ENCODE results near the gene GFOD1. TPM values are rescaled to one million over a fixed set of nuclear protein-coding genes. Genes with fewer than 3 reads are reported as not detected.
A peak's percentile ranks its signal among the peaks of the same experiment; 100 is the strongest.

GFOD1 gene
- total and polyA plus RNA-seq, 7 donors: 5.9 to 34.2 (median 16.7) TPM

- no peak overlapping the region for H3K27ac ChIP-seq
- 21 to 28% (median 28%) methylated on average over 13 of the region's 13 CpGs for WGBS, 3 donors
- intact Hi-C loops (cut with DNase I): no loop called here
These were observed 21.6 kb upstream of the GFOD1 start for GRCh38 chr6:13508711-13509705.

GRCh38 chr6:13507306-13507860 lies 20.0 kb upstream of the GFOD1 start:
- TF ChIP-seq CTCF (IDR thresholded peaks at IDR 0.05): no peak
- ATAC-seq: no peak
- no peak overlapping the region for H3K4me3 ChIP-seq
- H3K27me3 ChIP-seq (ENCODE audit: insufficient read depth in 3 of 3, low read length in 2 of 3): no peaks in the 10 kb centered on the region
- no peaks in the 10 kb centered on the region for H3K36me3 ChIP-seq (ENCODE audit: insufficient read depth in 1 of 2, low read depth in 1 of 2)
- intact Hi-C loops (cut with DNase I): no loop called here
- WGBS, 3 donors: 81 to 94% (median 89%) methylated on average over 3 of the region's 3 CpGs
- H3K9me3 ChIP-seq: no peaks in the 10 kb centered on the region
- no peak for DNase-seq
- peaks cover 12% of the 10 kb centered on the region for H3K4me1 ChIP-seq
- no peak overlapping the region for H3K27ac ChIP-seq

More at GRCh38 chr6:13508711-13509705, 21.6 kb upstream of the GFOD1 start:
- peaks cover 12% of the 10 kb centered on the region for H3K4me1 ChIP-seq
- H3K36me3 ChIP-seq (ENCODE audit: insufficient read depth in 1 of 2, low read depth in 1 of 2): no peaks in the 10 kb centered on the region
- peak in 2 of 4 donors; percentile 17 to 20 for ATAC-seq
- no peak overlapping the region for H3K4me3 ChIP-seq
- no peaks in the 10 kb centered on the region for H3K27me3 ChIP-seq (ENCODE audit: insufficient read depth in 3 of 3, low read length in 2 of 3)
- no peak for DNase-seq
- no peaks in the 10 kb centered on the region for H3K9me3 ChIP-seq
- no peak for TF ChIP-seq CTCF (IDR thresholded peaks at IDR 0.05)

- 87 to 89% (median 87%) methylated on average over 7 of the region's 7 CpGs for WGBS, 3 donors
These were observed 17.9 kb upstream of the GFOD1 start for GRCh38 chr6:13505345-13505734.

GRCh38 chr6:13504611-13505344 lies 17.4 kb upstream of the GFOD1 start:
- ATAC-seq: no peak
- H3K9me3 ChIP-seq: no peaks in the 10 kb centered on the region
- no peak for DNase-seq
- peaks cover 12% of the 10 kb centered on the region for H3K4me1 ChIP-seq
- intact Hi-C loops (cut with DNase I): no loop called here
- H3K36me3 ChIP-seq (ENCODE audit: insufficient read depth in 1 of 2, low read depth in 1 of 2): no peaks in the 10 kb centered on the region
- 66 to 79% (median 67%) methylated on average over 5 of the region's 5 CpGs for WGBS, 3 donors
- no peaks in the 10 kb centered on the region for H3K27me3 ChIP-seq (ENCODE audit: insufficient read depth in 3 of 3, low read length in 2 of 3)
- no peak overlapping the region for H3K4me3 ChIP-seq
- TF ChIP-seq CTCF (IDR thresholded peaks at IDR 0.05): no peak
- no peak overlapping the region for H3K27ac ChIP-seq

More at GRCh38 chr6:13505345-13505734, 17.9 kb upstream of the GFOD1 start:
- Histone ChIP-seq H3K4me3 (no peak overlapping the region), H3K4me1 (peaks cover 12% of the 10 kb centered on the region), H3K36me3 (ENCODE audit: insufficient read depth in 1 of 2, low read depth in 1 of 2) (no peaks in the 10 kb centered on the region), H3K27ac (no peak overlapping the region), H3K27me3 (ENCODE audit: insufficient read depth in 3 of 3, low read length in 2 of 3) (no peaks in the 10 kb centered on the region), H3K9me3 (no peaks in the 10 kb centered on the region)
- intact Hi-C loops (cut with DNase I): no loop called here
- DNase-seq (no peak), ATAC-seq (no peak)
- TF ChIP-seq CTCF (IDR thresholded peaks at IDR 0.05): no peak

Data from psoas muscle (tissue), 8 donors.